Smooth muscle cell (in vitro differentiated cells): Measurements from ENCODE around the gene AKT1S1. TPM values are rescaled to one million over a fixed set of nuclear protein-coding genes. Genes with fewer than 3 reads are reported as not detected.

Experiments used
- DNase-seq: peaks from one replicate; lab custom pipeline; 2025; ENCODE audit not compliant: unreplicated experiment; lab: John Stamatoyannopoulos, UW
- H2AFZ ChIP-seq: fragments of 200-600 bp; sonication (generic); 2 replicates; pipeline ENCODE4 v1.6.0; 2016; ENCODE audit warnings: antibody characterized with exemption, low read depth, mild to moderate bottlenecking
- H3F3A ChIP-seq: fragments of 200-600 bp; sonication (generic); 2 replicates; pipeline ENCODE4 v1.6.0; 2017; ENCODE audit warnings: antibody characterized with exemption, low read depth
- H3K27ac ChIP-seq: fragments of 200-600 bp; sonication (generic); 2 replicates; pipeline ENCODE4 v1.5.1; 2016; ENCODE audit warnings: low read depth, mild to moderate bottlenecking
- H3K27me3 ChIP-seq: fragments of 200-600 bp; sonication (generic); 2 replicates; pipeline ENCODE4 v1.6.1; 2016; ENCODE audit warnings: low read depth, mild to moderate bottlenecking
- H3K36me3 ChIP-seq: fragments of 200-600 bp; sonication (generic); 2 replicates; pipeline ENCODE4 v1.5.1; 2016; ENCODE audit warnings: low read depth
- H3K4me1 ChIP-seq: fragments of 200-600 bp; sonication (generic); 2 replicates; pipeline ENCODE4 v1.5.1; 2016; ENCODE audit warnings: low read depth
- H3K4me2 ChIP-seq: fragments of 200-600 bp; sonication (generic); 2 replicates; pipeline ENCODE4 v1.6.0; 2016; ENCODE audit warnings: mild to moderate bottlenecking
- H3K4me3 ChIP-seq: fragments of 200-600 bp; sonication (generic); 2 replicates; pipeline ENCODE4 v1.5.1; 2016; ENCODE audit warnings: mild to moderate bottlenecking
- H3K79me2 ChIP-seq: fragments of 200-600 bp; sonication (generic); 2 replicates; pipeline ENCODE4 v1.6.0; 2016; ENCODE audit warnings: low read depth, mild to moderate bottlenecking
- H3K9ac ChIP-seq: fragments of 200-600 bp; sonication (generic); 2 replicates; pipeline ENCODE4 v1.6.0; 2016; ENCODE audit warnings: low read depth
- H3K9me3 ChIP-seq: fragments of 200-600 bp; sonication (generic); replicated peaks from 2 replicates; pipeline ENCODE4 v1.5.1; 2016; ENCODE audit warnings: low read depth
- H4K20me1 ChIP-seq: fragments of 200-600 bp; sonication (generic); 2 replicates; pipeline ENCODE4 v1.6.0; 2016; ENCODE audit warnings: low read depth
- CTCF ChIP-seq: fragments of 200-600 bp; sonication (generic); IDR thresholded peaks from 2 replicates; pipeline ENCODE4 v1.5.1; 2017; ENCODE audit warnings: borderline replicate concordance, mild to moderate bottlenecking, antibody characterized with exemption; ENCODE audit not compliant: insufficient read depth, poor library complexity, severe bottlenecking
- WGBS: methylation state at CpG from one replicate; pipeline ENCODE4 v1.1.7; 2016; ENCODE audit warnings: low lambda C conversion rate; 5-methylcytosine and 5-hydroxymethylcytosine counted together
- polyA plus RNA-seq: library from polyadenylated mRNA; unstranded; fragments of >200 nt; fragmentation: Nextera tagmentation; extraction: Ambion mirVana; gene quantifications from 2 replicates; pipeline ENCODE4 v1.2.1, GENCODE V29; 2016
- total RNA-seq: library from RNA; depleted of rRNA; stranded (reverse); fragments of >200 nt; gene quantifications from 2 replicates; pipeline ENCODE4 v1.2.3, GENCODE V29; 2014

The AKT1S1 gene
- total and polyA plus RNA-seq, 2 experiments from 2014 or later, result 15.8 to 72.2 TPM

GRCh38 chr19:49840736-49841249 is 36.4 kb downstream of the AKT1S1 start:
- H3K4me3 ChIP-seq, result no peak overlapping the region
- H2AFZ ChIP-seq, result no peak overlapping the region
- WGBS, result 96% methylated on average over 17 of the region's 17 CpGs

DNA sequence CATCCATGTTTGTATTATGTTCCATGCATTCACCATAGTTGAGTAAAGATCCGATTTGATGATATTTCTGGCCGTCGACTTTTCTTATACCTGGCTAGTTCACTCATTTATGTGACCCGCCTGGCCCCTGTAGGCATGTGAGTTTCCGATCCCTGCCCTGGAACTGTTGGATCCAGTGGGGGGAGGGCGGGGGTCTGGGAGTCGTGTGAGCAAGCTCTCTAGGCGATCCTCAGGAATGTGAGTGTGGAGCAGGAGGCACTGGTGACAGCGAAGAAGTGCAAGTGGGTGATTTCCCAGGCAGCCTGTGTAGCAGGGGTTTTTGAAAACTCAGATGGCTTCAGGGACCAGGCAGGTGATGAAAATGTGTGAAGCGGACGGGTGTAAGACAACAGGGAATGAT is 36.8 kb downstream of the AKT1S1 start:
- no peak overlapping the region for H3K4me2 ChIP-seq
- 82% methylated on average over 11 of the region's 11 CpGs for WGBS
- no peak for TF ChIP-seq CTCF

More at GRCh38 chr19:49840736-49841249, 36.4 kb downstream of the AKT1S1 start:
- Histone ChIP-seq H4K20me1 (no peaks in the 10 kb centered on the region), H3K4me1 (no peaks in the 10 kb centered on the region), H3K4me2 (no peak overlapping the region), H3K36me3 (peaks cover 8% of the 10 kb centered on the region), H3K9ac (no peak overlapping the region), H3K27ac (no peak overlapping the region), H3K27me3 (no peaks in the 10 kb centered on the region), H3F3A (no peaks in the 10 kb centered on the region), H3K9me3 (no peaks in the 10 kb centered on the region), H3K79me2 (no peaks in the 10 kb centered on the region)
- no peak for DNase-seq
- no peak for TF ChIP-seq CTCF

GRCh38 chr19:49839713-49840112 is 37.4 kb downstream of the AKT1S1 start:
- TF ChIP-seq CTCF, result no peak
- 92% methylated on average over 11 of the region's 11 CpGs for WGBS
- H3K36me3 ChIP-seq, result peaks cover 8% of the 10 kb centered on the region

More for the DNA sequence above, 36.8 kb downstream of the AKT1S1 start:
- no peaks in the 10 kb centered on the region for H3K4me1 ChIP-seq
- H3K27me3 ChIP-seq, result no peaks in the 10 kb centered on the region
- no peak overlapping the region for H3K27ac ChIP-seq
- H3K9ac ChIP-seq, result no peak overlapping the region
- no peaks in the 10 kb centered on the region for H4K20me1 ChIP-seq
- H3K9me3 ChIP-seq, result no peaks in the 10 kb centered on the region
- peaks cover 8% of the 10 kb centered on the region for H3K36me3 ChIP-seq
- no peaks in the 10 kb centered on the region for H3K79me2 ChIP-seq
- no peak overlapping the region for H3K4me3 ChIP-seq
- no peaks in the 10 kb centered on the region for H3F3A ChIP-seq
- H2AFZ ChIP-seq, result no peak overlapping the region
- no peak for DNase-seq

More at GRCh38 chr19:49839713-49840112, 37.4 kb downstream of the AKT1S1 start:
- Histone ChIP-seq H2AFZ (no peak overlapping the region), H4K20me1 (no peaks in the 10 kb centered on the region), H3K9ac (no peak overlapping the region), H3K79me2 (no peaks in the 10 kb centered on the region), H3K27me3 (no peaks in the 10 kb centered on the region), H3F3A (no peaks in the 10 kb centered on the region), H3K4me1 (no peaks in the 10 kb centered on the region), H3K4me2 (no peak overlapping the region), H3K9me3 (no peaks in the 10 kb centered on the region), H3K27ac (no peak overlapping the region), H3K4me3 (no peak overlapping the region)
- no peak for DNase-seq
